Renal cortical epithelial cell (primary cell): ENCODE results near the gene CCNF. TPM values are rescaled to one million over a fixed set of nuclear protein-coding genes. Genes with fewer than 3 reads are reported as not detected.
"Not testable (repeated sequence)": the region's sequence is repeated elsewhere in the genome, so short reads cannot be mapped to it uniquely, and the experiment has no call there.

Experiments used
- DNase-seq: peaks from one replicate; pipeline ENCODE4 v3.0.0-alpha.2; 2011; ENCODE audit warnings: low read depth
- total RNA-seq: library from RNA; depleted of rRNA; stranded (reverse); fragments of >200 nt; gene quantifications from 2 replicates; pipeline ENCODE4 v1.2.3, GENCODE V29; 2014

Gene CCNF
- total RNA-seq, 1 donor from 2014 or later: 3.7 TPM

DNA sequence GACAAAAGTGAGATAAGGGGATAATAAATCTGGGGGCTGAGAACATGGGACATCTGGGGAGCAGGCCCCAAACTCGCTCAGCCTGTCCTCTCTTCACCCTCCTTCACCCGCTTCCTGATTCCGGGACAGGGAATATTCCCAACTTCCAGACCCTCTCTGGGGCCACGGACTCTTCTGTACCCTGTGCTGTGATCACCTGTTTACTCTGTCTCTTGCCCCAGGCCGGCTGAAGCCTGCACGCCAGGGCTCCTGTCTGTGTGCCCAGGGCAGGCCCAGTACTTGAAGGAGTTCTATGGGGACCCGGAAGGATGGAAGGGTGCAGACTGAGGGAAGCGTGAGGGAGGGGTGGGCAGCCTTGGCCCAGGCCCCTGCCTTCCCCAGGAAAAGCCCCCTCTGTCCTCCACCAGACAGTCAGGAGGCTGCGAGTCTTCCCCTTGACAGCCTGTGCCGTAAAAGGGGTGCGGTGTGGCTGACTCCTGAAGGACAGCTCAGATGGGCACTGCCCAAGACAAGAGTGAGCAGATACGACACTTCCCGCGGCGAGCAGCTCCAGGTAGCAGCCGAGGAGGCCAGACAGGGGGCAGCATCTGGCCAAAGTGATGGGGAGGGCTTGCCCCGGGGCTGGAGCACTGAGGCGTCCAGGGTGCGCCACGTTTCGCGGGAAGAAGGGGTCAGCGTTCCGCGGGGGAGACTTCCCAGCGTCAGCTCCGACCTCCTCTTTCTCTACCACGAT is 1.0 kb upstream of the CCNF start:
- DNase-seq: peak; percentile 13

- DNase-seq: no peak
Observed at GRCh38 chr16:2428784-2429033, 538 bp upstream of the CCNF start.

DNA sequence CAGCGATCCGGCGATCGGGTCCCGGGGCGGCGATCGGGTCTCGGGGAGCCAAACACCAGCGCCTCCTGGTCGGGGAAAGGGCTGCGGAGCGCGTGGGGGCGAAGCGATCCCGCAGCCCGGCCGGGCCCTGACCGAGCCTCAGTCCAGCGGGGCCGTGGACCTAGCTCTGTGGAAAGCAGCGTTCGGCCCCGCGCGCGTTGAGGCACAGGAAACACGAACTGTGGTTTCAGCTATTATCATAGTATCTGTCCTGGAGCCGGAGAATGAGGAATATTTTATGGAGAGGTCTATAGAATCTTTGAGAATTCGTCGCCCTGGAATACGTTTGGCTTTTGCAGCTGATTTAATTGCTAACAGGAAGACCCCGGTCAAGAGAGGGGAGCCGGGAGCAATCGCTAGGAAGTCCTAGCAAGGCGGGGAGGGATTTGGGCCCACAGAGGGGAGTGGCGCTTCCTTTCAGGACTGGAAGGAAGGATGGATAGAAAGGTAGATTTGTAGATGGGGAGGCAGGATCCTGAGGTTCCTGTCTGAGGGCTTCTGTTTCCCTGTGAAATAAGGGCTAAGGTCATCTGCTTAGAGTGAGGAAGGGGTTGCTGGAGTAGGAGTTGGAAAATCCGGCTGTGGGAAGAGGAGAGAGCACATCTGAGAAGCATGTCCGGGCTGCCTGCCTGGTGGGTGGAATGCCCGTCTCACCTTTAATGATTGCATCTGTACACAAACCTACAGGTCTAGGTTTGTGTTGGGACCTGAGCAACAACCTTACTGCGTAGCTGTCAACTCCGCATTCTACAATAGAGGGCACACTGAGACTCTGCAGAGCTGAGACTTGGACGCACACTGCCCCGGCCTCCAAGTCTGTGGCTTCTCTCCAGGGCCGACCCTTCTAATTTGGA is 770 bp downstream of the CCNF start:
- peak; percentile 28 for DNase-seq

DNA sequence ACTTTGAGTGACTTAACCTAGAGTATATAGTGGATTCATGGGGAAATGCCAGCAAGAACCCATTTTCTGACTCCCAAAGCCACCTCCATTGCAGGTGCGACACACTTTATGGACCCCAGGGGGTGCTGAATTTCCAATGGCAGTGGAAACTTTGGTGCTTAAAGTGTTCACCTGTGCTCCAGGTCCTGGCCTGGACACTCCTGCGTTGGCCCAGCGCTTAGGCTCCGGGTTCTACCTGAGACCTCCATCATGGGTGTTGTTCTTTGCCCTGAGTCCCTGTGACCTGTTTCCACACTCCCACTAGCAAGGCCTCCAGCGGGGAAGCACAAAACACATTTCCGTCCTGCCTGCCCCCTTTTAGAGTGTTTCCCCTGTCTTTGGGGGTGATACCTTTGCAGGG is 3.0 kb downstream of the CCNF start:
- no peak for DNase-seq

DNA sequence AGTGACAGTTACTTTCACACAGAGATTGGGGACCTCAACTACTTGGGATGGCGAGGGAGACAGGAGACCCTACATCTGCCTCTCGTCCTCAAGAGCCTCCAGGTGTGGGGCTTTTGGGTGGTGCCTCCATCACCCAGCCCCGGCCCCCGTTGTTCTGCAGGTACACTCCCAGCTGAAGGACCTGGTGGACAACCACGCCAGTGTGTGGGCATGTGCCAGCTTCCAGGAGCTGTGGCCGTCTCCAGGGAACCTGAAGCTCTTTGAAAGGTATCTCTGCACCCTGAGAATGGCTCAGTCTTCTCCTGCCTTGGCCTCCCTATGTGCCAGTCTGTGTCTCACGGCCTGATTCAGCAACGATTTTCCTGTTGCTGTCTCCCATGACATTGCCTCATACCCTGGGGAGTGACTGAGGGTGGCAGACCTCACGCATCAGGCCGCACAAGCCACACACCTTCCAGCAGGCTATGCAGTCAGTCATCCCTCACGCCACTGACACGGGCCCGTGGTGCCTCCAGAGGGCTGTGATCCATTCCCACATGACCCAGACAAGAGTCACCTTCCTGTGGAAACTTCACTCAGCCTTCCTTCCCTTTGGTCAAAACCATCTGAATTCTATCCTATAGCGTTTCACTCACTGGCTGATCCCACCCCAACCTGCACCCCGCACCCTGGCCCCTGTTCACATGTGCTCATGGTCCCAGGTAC is 3.7 kb downstream of the CCNF start:
- no peak for DNase-seq

GRCh38 chr16:2435236-2435635 is 6.0 kb downstream of the CCNF start:
- not testable (repeated sequence) for DNase-seq

- DNase-seq: no peak
Observed at GRCh38 chr16:2436110-2436509, 6.9 kb downstream of the CCNF start.

DNA sequence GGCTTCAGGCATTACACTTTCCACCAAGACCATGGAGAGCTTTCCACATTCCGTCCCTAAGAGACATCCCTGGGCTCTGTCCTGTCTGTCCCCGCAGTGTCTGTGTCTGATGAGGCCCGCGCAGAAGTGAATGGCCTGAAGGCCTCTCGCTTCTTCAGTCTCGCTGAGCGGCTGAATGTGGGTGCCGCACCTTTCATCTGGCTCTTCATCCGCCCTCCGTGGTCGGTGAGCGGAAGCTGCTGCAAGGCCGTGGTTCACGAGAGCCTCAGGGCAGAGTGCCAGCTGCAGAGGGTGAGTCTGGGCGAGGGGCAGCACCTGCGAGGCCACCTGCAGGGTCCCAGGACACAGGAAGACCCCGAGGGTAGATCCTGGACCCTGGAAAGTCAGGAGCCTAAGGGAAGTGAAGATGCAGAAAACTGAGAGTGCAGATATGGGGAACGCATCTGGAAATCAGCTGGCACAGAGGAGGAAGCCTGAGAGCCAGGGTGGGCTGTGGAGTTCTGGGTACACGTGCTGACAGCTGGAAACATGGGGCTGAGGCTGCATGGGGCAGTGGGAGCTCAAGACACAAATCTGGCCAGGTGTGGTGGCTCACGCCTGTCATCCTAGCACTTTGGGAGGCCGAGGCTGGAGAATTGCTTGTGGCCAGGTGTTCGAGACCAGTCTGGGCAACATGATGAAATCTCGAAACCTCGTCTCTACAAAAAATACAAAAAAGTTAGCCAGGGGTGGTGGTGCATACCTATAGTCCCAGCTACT is 8.0 kb downstream of the CCNF start:
- no peak for DNase-seq

- no peak for DNase-seq
Observed at GRCh38 chr16:2438121-2438520, 8.9 kb downstream of the CCNF start.

DNA sequence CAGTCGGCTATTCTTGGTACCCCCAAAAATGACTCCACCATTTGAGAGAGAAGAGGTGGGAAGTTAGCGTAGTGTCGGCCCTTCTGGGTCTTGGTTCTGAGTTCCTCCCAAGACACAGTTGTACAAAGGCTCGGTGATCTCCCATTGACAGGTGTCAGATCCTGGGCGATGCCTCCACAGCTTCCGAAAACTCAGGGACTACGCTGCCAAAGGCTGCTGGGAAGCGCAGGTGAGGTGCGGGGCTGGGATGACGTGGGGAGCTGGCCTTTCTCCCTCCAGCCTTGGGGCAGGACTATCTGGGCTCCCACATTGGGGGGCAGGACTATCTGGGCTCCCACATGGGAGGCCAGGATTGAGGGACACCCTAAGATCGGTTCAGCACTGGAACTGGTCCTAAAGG is 10.4 kb downstream of the CCNF start:
- no peak for DNase-seq

DNA sequence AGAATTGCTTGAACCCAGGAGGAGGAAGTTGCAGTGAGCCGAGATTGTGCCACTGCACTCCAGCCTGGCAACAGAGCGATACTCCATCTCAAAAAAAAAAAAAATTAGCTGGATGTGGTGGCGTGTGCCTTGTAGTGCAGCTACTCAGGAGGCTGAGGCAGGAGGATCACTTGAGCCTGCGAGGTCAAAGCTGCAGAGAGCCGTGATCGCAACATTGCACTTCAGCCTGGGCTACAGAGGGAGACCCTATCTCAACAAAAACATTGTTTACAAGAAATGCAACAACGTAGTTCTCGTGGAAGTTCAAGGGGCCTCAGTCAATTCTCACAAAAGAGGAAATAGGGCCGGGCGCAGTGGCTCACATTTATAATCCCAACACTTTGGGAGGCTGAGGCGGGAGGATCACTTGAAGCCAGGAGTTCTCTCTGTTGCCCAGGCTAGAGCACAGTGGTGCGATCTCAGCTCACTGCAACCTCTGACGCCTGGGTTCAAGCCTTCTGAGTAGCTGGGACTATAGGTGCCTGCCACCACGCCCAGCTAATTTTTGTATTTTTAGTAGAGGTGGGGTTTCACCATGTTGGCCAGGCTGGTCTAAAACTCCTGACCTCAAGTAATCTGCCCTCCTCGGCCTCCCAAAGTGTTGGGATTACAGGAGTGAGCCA is 12.0 kb downstream of the CCNF start:
- DNase-seq: not testable (repeated sequence)

DNA sequence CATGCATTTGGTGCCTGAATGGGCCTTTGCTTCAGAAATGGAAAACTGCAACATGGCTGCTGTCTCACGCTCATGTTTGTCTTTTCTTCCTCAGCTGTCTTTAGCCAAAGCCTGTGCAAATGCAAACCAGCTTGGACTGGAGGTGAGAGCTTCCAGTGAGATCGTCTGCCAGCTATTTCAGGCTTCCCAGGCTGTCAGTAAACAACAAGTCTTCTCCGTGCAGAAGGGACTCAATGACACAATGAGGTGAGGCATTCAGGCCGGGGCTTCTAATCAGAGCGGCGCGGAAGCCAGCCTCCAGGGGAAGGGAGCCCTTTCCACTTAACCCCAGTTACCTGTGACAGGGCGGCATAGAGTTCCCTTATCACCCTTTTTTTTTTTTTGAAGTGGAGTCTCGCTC is 14.3 kb downstream of the CCNF start:
- DNase-seq: no peak

GRCh38 chr16:2447920-2448583 is 18.8 kb downstream of the CCNF start:
- DNase-seq: no peak

- DNase-seq: no peak
Observed at GRCh38 chr16:2449118-2449517, 19.9 kb downstream of the CCNF start.

GRCh38 chr16:2450535-2450934 is 21.3 kb downstream of the CCNF start:
- no peak for DNase-seq

DNA sequence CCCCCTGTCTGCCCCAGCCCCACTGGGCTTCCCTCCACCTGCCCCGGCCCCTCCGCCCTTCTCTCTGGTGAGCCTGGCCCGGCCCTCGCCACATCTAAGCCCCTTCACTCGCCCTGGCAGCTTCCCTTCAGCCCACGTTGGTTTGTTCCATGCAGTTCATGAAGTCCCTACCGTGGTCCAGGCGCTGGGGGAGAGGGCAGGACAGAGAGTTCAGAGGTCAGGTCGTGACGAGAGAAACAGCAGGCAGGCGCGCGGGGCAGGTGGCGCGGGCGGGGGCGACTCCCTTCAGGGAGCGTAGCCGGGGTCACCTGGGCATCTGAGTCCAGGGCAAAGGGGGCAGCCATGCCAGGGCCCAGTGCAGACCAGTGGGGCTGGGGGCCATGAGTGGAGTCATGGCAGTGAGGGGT is 21.7 kb downstream of the CCNF start:
- DNase-seq: no peak

DNA sequence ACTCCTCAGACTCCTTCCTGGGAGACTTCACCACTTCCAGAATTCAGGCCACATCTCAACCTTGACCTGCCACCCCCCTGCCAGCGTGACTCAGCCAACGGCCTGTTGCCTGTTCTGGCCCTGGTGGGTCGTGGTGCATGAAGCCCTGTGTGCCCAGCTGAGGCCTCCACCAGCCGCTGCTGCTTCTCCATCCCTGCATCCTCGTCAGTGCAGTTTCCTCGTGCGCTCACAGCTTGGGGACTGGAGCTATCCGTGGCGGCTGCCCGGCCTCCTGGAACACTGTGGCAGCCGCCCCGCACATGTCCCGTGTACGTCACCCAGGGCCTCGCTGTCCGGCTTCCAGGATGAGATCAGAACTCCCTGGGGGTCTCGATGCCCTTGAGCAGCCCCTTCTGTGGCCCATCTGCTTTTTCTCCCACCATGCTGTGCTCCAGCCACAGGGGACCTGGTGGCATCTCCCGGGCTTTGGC is 22.6 kb downstream of the CCNF start:
- no peak for DNase-seq

- no peak for DNase-seq
Observed at GRCh38 chr16:2452650-2453049, 23.4 kb downstream of the CCNF start.

DNA sequence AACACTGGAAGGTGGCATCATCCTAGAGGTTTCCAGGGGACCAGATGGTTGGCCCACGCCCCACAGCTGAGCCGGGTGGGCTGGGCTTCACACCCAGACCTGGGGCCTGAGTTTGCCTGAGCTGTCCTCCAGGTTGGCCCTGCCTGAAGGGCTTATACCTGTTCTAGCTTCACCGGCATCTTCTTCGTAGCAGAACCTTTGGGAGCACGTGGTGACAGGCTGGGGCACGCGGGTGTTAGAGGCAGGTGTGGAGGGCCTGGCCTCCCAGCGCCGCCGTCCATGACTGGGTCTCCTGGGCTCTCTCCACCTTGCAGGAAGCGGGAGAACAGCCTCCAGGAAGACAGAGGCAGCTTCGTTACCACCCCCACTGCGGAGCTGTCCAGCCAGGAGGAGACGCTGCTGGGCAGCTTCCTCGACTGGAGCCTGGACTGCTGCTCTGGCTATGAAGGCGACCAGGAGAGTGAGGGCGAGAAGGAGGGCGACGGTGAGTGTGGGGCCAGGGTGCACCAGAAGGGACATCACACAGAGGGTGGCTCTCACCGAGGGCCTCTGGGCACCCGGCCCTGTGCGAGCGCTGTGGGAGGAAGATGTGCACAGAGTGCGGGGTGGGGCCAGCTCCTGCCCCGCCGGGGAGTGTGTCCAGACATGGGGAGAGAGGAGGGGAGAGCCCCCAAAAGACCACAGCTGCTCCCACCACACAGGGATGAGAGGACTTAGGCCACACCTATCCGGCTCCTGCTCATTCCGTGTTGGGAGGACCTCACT is 26.0 kb downstream of the CCNF start:
- DNase-seq: no peak

GRCh38 chr16:2456551-2457153 is 27.4 kb downstream of the CCNF start:
- no peak for DNase-seq
